RWPE2 (cell line): Measurements from ENCODE around the gene C2orf49.

Experiments used
- ATAC-seq: fragments of 200-7000 bp; cut with Tn5 transposase; 3 replicates; pipeline ENCODE4 v1.9.1; 2021; ENCODE audit warnings: low read depth
- DNase-seq: peaks from one replicate; pipeline ENCODE4 v3.0.0-alpha.2; 2020; ENCODE audit warnings: low spot score
- H3K27ac ChIP-seq: fragments of 450-650 bp; 2 replicates; pipeline ENCODE4 v1.5.1; 2017; ENCODE audit warnings: mild to moderate bottlenecking; ENCODE audit not compliant: poor library complexity, severe bottlenecking
- H3K27me3 ChIP-seq: fragments of 250-450 bp; sonication (Bioruptor Pico); 2 replicates; pipeline ENCODE4 v1.5.1; 2021; ENCODE audit warnings: mild to moderate bottlenecking, moderate library complexity; ENCODE audit not compliant: insufficient read depth, poor library complexity, severe bottlenecking
- H3K36me3 ChIP-seq: fragments of 250-450 bp; sonication (Bioruptor Pico); 2 replicates; pipeline ENCODE4 v1.5.1; 2020; ENCODE audit warnings: low read depth, mild to moderate bottlenecking, moderate library complexity
- H3K4me1 ChIP-seq: fragments of 250-450 bp; sonication (Bioruptor Pico); 2 replicates; pipeline ENCODE4 v1.5.1; 2021; ENCODE audit warnings: mild to moderate bottlenecking, moderate library complexity; ENCODE audit not compliant: insufficient read depth, poor library complexity, severe bottlenecking
- H3K4me3 ChIP-seq: fragments of 250-450 bp; sonication (Bioruptor Pico); 2 replicates; pipeline ENCODE4 v1.5.1; 2021; ENCODE audit warnings: mild to moderate bottlenecking, moderate library complexity; ENCODE audit not compliant: severe bottlenecking
- H3K9me3 ChIP-seq: fragments of 250-450 bp; sonication (Bioruptor Pico); 2 replicates; pipeline ENCODE4 v1.5.1; 2021; ENCODE audit warnings: mild to moderate bottlenecking, moderate library complexity; ENCODE audit not compliant: severe bottlenecking
- TF ChIP-seq, protein P1 (sequence below): fragments of 450-650 bp; IDR thresholded peaks from one replicate; pipeline ENCODE4 v1.5.1; 2017; ENCODE audit warnings: mild to moderate bottlenecking, moderate library complexity; ENCODE audit not compliant: poor library complexity, severe bottlenecking

C2orf49 gene

DNA sequence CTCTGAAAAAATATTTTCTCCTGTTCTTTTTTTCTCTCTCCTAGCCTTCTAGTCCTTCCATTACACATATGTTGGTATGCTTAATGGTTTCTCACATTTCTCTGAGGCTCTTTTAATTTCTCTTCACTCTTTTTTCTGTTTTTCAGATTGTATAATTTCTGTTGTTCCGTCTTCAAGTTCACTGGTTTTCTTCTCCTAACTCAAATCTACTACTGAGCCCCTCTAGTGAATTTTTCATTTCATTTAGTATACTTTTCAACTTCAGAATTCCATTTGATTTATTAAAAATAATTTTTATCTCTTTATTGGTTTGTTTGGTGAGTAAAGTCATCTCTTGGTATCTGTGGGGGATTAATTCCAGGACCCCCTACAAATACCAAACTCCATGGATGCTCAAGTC is 19.8 kb downstream of the C2orf49 start:
- ATAC-seq, result no peak
- H3K9me3 ChIP-seq, result peaks cover 3% of the 10 kb centered on the region
- peaks cover 64% of the 10 kb centered on the region for H3K36me3 ChIP-seq
- no peaks in the 10 kb centered on the region for H3K4me1 ChIP-seq
- TF ChIP-seq, protein P1, sequence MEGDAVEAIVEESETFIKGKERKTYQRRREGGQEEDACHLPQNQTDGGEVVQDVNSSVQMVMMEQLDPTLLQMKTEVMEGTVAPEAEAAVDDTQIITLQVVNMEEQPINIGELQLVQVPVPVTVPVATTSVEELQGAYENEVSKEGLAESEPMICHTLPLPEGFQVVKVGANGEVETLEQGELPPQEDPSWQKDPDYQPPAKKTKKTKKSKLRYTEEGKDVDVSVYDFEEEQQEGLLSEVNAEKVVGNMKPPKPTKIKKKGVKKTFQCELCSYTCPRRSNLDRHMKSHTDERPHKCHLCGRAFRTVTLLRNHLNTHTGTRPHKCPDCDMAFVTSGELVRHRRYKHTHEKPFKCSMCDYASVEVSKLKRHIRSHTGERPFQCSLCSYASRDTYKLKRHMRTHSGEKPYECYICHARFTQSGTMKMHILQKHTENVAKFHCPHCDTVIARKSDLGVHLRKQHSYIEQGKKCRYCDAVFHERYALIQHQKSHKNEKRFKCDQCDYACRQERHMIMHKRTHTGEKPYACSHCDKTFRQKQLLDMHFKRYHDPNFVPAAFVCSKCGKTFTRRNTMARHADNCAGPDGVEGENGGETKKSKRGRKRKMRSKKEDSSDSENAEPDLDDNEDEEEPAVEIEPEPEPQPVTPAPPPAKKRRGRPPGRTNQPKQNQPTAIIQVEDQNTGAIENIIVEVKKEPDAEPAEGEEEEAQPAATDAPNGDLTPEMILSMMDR, result no peak
- H3K27ac ChIP-seq, result no peak overlapping the region
- DNase-seq, result no peak
- H3K4me3 ChIP-seq, result no peak overlapping the region
- no peaks in the 10 kb centered on the region for H3K27me3 ChIP-seq

DNA sequence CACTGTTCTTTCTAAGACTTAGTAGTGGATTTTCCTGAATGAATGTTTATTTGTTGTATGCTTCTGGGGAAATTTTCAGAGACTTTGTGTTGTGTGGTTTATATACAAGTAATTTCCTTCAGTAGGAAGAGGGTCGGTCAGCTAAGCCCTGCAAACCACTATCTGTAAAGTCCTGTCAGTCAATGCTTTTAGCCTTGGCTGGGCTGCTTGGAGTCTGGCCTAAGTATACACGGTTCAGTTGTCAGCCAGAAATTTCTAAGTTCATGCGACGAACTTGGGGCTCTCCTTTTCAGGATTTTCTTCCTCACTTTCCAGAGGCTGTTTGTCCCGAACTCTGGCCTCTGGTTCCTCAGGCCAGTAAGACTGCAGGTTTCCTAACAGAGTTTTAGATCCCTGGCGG is 21.3 kb downstream of the C2orf49 start:
- Histone ChIP-seq H3K36me3 (peaks cover 77% of the 10 kb centered on the region), H3K9me3 (peaks cover 3% of the 10 kb centered on the region), H3K4me3 (no peak overlapping the region), H3K4me1 (no peaks in the 10 kb centered on the region), H3K27ac (no peak overlapping the region), H3K27me3 (no peaks in the 10 kb centered on the region)
- TF ChIP-seq, protein P1, result no peak
- DNase-seq, result no peak
- ATAC-seq, result no peak; the same call in 2 of the 3 replicates

DNA sequence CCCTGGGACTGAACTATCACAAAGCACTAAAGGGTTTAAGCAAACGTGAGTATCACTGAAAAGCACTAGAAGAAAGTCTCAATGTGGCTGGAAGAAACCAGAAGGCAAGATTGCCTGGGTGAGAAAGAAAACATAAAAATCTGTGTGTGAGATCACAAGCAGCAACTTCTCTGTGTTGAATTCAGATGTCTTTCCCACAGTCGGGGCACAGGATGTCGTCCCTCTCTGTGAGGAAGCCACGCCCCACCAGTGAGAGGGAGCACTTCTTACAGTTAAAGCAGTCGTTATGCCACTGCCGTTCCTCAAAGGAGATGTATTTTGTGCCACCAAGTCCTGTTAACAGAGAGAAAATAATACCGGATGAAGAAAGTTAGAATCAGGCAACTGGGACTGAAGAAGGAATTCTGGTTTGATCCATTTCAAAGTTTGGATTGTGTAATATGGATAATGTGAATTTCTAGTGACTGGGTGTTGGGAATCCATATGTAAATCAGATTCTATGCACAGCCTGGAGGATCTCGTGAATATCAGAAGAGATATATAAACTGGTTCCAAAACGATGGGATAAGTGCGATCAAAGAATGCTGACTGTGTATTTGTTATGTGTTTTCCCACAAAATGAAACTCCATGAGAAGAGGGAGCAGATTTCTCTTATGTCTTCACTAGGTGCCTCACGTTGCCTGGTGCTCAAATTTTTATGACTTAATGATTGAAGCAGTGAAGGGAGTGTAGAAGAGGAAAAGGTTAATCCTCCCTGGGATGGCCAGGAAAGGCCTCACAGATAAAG is 24.0 kb downstream of the C2orf49 start:
- Histone ChIP-seq H3K36me3 (peaks cover 94% of the 10 kb centered on the region), H3K9me3 (peaks cover 3% of the 10 kb centered on the region), H3K27ac (no peak overlapping the region), H3K27me3 (no peaks in the 10 kb centered on the region), H3K4me3 (no peak overlapping the region), H3K4me1 (no peaks in the 10 kb centered on the region)
- ATAC-seq, result no peak
- no peak for DNase-seq
- TF ChIP-seq, protein P1, result no peak

- H3K4me1 ChIP-seq, result no peaks in the 10 kb centered on the region
- H3K36me3 ChIP-seq, result peaks cover 97% of the 10 kb centered on the region
- DNase-seq (no peak), ATAC-seq (no peak)
- no peak overlapping the region for H3K27ac ChIP-seq
- H3K9me3 ChIP-seq, result no peaks in the 10 kb centered on the region
- TF ChIP-seq, protein P1, result no peak
- no peaks in the 10 kb centered on the region for H3K27me3 ChIP-seq
- no peak overlapping the region for H3K4me3 ChIP-seq
Observed at GRCh38 chr2:105362862-105363591, 25.7 kb downstream of the C2orf49 start.
